GM04504 (cell line): ENCODE measurements around the gene ERP27.

ENCODE experiments used
- DNase-seq: peaks from one replicate; pipeline ENCODE4 v3.0.0-alpha.2; 2012; ENCODE audit warnings: low read depth

The ERP27 gene

GRCh38 chr12:14902465-14902864 lies 35.9 kb downstream of the ERP27 start:
- DNase-seq = no peak

GRCh38 chr12:14901228-14901562 lies 37.1 kb downstream of the ERP27 start:
- no peak for DNase-seq

- no peak for DNase-seq
These were observed 37.7 kb downstream of the ERP27 start for GRCh38 chr12:14900521-14901227.

GRCh38 chr12:14896521-14897169 lies 41.7 kb downstream of the ERP27 start:
- DNase-seq = no peak

GRCh38 chr12:14893506-14894250 lies 44.7 kb downstream of the ERP27 start:
- DNase-seq = no peak

- no peak for DNase-seq
These were observed 45.4 kb downstream of the ERP27 start for GRCh38 chr12:14892726-14893505.

GRCh38 chr12:14890701-14891100 lies 47.6 kb downstream of the ERP27 start:
- DNase-seq = no peak

GRCh38 chr12:14886271-14886670 lies 52.1 kb downstream of the ERP27 start:
- DNase-seq = no peak

GRCh38 chr12:14885718-14886221 lies 52.6 kb downstream of the ERP27 start, which contains the start of gene MGP:
TSS of gene MGP (minus strand) at chr12:14885854. CDS start at chr12:14885791, 63 bp downstream.
- DNase-seq = no peak

GRCh38 chr12:14884458-14884878 lies 53.9 kb downstream of the ERP27 start:
- no peak for DNase-seq

- no peak for DNase-seq
These were observed 54.7 kb downstream of the ERP27 start for GRCh38 chr12:14883686-14884085.

- DNase-seq = no peak
These were observed 57.4 kb downstream of the ERP27 start for GRCh38 chr12:14880890-14881453.

- DNase-seq = no peak
These were observed 59.0 kb downstream of the ERP27 start for GRCh38 chr12:14879222-14879933.

GRCh38 chr12:14878488-14878887 lies 59.8 kb downstream of the ERP27 start:
- DNase-seq = no peak

GRCh38 chr12:14876833-14877232 lies 61.5 kb downstream of the ERP27 start:
- DNase-seq = no peak

- no peak for DNase-seq
These were observed 63.5 kb downstream of the ERP27 start for GRCh38 chr12:14874882-14875281.

- DNase-seq = no peak
These were observed 64.7 kb downstream of the ERP27 start for GRCh38 chr12:14873440-14874185.

- DNase-seq = no peak
These were observed 66.5 kb downstream of the ERP27 start for GRCh38 chr12:14871886-14872285.

- no peak for DNase-seq
These were observed 67.1 kb downstream of the ERP27 start for GRCh38 chr12:14871247-14871646.

- no peak for DNase-seq
These were observed 69.3 kb downstream of the ERP27 start for GRCh38 chr12:14868916-14869506.
